GM19372 (cell line): ENCODE measurements around the gene PLCB4.

Source experiments
- ATAC-seq: cut with Tn5 transposase; IDR thresholded peaks from one replicate; pipeline ENCODE4 v1.9.1; 2021; ENCODE audit warnings: mild to moderate bottlenecking, low read depth, moderate library complexity; ENCODE audit not compliant: unreplicated experiment

PLCB4 gene

GRCh38 chr20:9344083-9344920 lies 275.4 kb downstream of the PLCB4 start:
- no peak for ATAC-seq

- ATAC-seq: no peak
Measured at GRCh38 chr20:9348316-9348715, 279.4 kb downstream of the PLCB4 start.

GRCh38 chr20:9348747-9349146 lies 279.9 kb downstream of the PLCB4 start:
- ATAC-seq: no peak

- no peak for ATAC-seq
Measured at GRCh38 chr20:9349249-9349648, 280.4 kb downstream of the PLCB4 start.

GRCh38 chr20:9352739-9353138 lies 283.9 kb downstream of the PLCB4 start:
- ATAC-seq: no peak

- ATAC-seq: no peak
Measured at GRCh38 chr20:9353180-9353915, 284.5 kb downstream of the PLCB4 start.

- ATAC-seq: no peak
Measured at GRCh38 chr20:9353916-9354276, 285.0 kb downstream of the PLCB4 start.

- no peak for ATAC-seq
Measured at GRCh38 chr20:9354579-9354978, 285.7 kb downstream of the PLCB4 start.

- no peak for ATAC-seq
Measured at GRCh38 chr20:9358001-9358400, 289.1 kb downstream of the PLCB4 start.

- ATAC-seq: no peak
Measured at GRCh38 chr20:9359561-9360308, 290.8 kb downstream of the PLCB4 start.

GRCh38 chr20:9360431-9360830 lies 291.5 kb downstream of the PLCB4 start:
- ATAC-seq: no peak

- ATAC-seq: no peak
Measured at GRCh38 chr20:9363673-9364072, 294.8 kb downstream of the PLCB4 start.

- ATAC-seq: no peak
Measured at GRCh38 chr20:9367328-9367727, 298.4 kb downstream of the PLCB4 start.

- ATAC-seq: no peak
Measured at GRCh38 chr20:9367746-9368145, 298.9 kb downstream of the PLCB4 start.

GRCh38 chr20:9368893-9369292 lies 300.0 kb downstream of the PLCB4 start:
- ATAC-seq: no peak

- no peak for ATAC-seq
Measured at GRCh38 chr20:9369557-9369956, 300.7 kb downstream of the PLCB4 start.

- ATAC-seq: no peak
Measured at GRCh38 chr20:9374072-9374471, 305.2 kb downstream of the PLCB4 start.

GRCh38 chr20:9374480-9374879 lies 305.6 kb downstream of the PLCB4 start:
- ATAC-seq: no peak

- ATAC-seq: no peak
Measured at GRCh38 chr20:9375221-9375681, 306.4 kb downstream of the PLCB4 start.

- ATAC-seq: no peak
Measured at GRCh38 chr20:9377007-9377406, 308.1 kb downstream of the PLCB4 start.
